GM12865 (cell line): Measurements from ENCODE around the gene AQP10.
"Not testable (repeated sequence)": the region's sequence is repeated elsewhere in the genome, so short reads cannot be mapped to it uniquely, and the experiment has no call there.

Experiments used
- DNase-seq: peaks from one replicate; pipeline ENCODE4 v3.0.0; 2010; ENCODE audit warnings: low read depth
- H3K4me3 ChIP-seq: 2 replicates; pipeline ENCODE4 v1.5.1; 2011; ENCODE audit warnings: mild to moderate bottlenecking, low read depth, low read length, control low read depth
- TF ChIP-seq, protein P1 (sequence below): IDR thresholded peaks from 2 replicates; pipeline ENCODE4 v1.5.1; 2011; ENCODE audit warnings: low read length, control low read depth, low read depth, inconsistent platforms; ENCODE audit not compliant: insufficient read depth; ENCODE audit errors: missing control alignments

AQP10 gene

DNA sequence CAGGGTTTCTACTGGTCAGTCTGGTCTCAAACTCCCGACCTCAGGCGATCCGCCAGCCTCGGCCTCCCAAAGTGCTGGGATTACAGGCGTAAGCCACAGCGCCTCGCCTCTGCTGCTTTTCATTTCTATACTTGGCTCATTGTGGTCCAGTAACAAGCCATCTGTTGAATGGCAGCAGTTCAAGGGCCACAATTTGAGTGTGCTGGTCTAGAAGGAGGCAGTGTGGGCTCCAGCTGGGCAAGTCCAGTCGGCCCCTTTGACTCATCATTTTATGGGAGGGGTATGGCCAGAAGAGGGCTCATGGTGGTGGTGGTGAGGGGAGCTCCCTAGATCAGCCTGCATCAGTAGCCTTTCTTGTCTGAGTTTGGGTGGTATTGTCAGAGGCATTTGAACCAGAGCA, 37.6 kb downstream of the AQP10 start:
- H3K4me3 ChIP-seq: no peak overlapping the region
- TF ChIP-seq, protein P1, sequence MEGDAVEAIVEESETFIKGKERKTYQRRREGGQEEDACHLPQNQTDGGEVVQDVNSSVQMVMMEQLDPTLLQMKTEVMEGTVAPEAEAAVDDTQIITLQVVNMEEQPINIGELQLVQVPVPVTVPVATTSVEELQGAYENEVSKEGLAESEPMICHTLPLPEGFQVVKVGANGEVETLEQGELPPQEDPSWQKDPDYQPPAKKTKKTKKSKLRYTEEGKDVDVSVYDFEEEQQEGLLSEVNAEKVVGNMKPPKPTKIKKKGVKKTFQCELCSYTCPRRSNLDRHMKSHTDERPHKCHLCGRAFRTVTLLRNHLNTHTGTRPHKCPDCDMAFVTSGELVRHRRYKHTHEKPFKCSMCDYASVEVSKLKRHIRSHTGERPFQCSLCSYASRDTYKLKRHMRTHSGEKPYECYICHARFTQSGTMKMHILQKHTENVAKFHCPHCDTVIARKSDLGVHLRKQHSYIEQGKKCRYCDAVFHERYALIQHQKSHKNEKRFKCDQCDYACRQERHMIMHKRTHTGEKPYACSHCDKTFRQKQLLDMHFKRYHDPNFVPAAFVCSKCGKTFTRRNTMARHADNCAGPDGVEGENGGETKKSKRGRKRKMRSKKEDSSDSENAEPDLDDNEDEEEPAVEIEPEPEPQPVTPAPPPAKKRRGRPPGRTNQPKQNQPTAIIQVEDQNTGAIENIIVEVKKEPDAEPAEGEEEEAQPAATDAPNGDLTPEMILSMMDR: no peak
- DNase-seq: no peak

DNA sequence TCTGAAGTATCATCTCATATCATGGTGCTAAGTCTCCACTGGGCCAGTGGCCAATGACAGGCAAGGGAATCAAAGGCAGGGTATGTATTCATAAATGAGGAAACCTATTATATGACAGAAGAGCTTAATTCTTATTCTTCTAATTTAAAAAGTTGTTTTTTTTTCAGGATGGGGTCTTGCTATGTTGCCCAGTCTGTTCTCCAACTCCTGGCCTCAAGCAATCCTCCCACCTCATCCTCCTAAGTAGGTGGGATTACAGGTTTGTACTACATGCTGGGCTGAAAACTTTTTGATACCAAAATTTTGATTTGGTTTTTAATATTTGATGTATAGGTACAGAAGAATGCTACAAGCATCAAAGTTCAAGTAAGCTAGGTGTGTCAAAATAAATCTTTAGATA, 39.4 kb downstream of the AQP10 start:
- TF ChIP-seq, protein P1: no peak
- no peak for DNase-seq
- H3K4me3 ChIP-seq: no peak overlapping the region

DNA sequence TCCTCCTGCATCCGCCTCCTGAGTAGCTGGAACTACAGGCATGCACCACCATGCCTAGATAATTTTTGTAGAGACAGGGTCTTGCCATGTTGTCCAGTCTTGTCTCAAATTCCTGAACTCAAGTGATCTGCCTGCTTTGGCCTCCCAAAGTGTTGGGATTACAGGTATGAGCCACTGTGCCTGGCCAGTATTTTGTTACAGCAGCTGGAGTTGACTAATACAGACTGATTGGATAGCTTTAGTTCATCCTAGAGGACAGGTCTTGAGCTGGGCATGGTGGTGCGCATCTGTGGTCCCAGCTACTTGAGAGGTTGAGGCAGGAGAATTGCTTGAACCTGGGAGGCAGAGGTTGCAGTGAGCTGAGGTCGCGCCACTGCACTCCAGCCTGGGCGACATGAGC, 40.0 kb downstream of the AQP10 start:
- not testable (repeated sequence) for H3K4me3 ChIP-seq, DNase-seq

DNA sequence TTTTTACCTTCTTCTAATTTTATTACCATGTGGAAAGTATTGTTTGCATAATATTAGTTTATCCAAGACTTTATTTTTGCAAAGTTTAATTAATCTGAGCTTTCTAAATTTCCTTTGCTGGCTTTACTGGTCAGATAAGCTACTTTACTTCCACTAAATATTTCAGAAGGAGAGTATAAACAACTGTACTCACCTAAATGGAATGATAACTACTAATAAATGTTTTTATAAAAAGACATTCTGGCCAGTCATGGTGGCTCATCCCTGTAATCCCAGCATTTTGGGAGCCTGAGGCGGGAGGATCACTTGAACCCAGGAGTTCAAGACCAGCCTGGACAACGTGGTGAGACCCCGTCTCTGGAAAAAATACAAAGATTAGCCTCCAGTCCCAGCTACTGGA, 40.5 kb downstream of the AQP10 start:
- TF ChIP-seq, protein P1: no peak
- DNase-seq: no peak
- no peak overlapping the region for H3K4me3 ChIP-seq

DNA sequence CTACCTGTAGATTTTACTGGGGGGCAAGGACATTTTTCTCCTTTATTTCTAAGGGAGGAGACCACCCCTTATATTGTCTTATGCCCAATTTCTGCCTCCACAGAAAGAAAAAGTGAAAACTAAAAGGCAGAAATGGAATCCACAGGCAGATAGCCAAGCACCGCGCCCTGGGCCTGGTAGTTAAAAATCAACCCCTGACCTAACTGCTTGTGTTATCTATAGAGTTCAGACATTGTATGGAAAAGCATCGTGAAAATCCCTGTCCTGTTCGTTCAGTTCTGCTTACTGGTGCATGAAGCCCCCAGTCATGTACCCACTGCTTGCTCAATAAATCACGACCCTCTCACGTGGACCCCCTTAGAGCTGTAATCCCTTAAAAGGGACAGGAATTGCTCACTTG, 50.5 kb downstream of the AQP10 start:
- TF ChIP-seq, protein P1: no peak
- DNase-seq: no peak
- H3K4me3 ChIP-seq: no peak overlapping the region

DNA sequence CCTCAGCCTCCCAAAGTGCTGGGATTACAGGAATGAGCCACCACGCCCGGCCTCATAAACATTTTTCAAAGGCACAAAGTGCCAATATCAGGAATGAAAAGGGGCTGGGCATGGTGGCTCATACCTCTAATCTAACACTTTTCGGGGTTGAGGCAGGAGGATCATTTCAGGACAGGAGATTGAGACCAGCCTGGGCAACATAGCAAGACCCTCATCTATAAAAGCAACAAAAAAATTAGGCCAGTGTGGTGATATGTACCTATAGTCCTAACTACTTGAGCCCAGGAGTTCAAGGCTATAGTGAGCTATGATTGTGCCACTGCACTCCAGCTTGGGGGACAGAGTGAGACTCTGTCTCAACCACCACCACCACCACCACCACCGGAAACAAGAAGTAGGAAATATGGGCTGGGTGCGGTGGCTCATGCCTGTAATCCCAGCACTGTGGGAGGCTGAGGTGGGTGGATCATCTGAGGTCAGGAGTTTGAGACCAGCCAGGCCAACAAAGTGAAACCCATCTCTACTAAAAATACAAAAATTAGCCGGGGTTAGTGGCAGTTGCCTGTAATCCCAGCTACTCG, 53.0 kb downstream of the AQP10 start:
- not testable (repeated sequence) for DNase-seq, H3K4me3 ChIP-seq
